ENCODE results near the gene LDLRAD4.
A peak's percentile ranks its signal among the peaks of the same experiment; 100 is the strongest.

Gene LDLRAD4

DNA sequence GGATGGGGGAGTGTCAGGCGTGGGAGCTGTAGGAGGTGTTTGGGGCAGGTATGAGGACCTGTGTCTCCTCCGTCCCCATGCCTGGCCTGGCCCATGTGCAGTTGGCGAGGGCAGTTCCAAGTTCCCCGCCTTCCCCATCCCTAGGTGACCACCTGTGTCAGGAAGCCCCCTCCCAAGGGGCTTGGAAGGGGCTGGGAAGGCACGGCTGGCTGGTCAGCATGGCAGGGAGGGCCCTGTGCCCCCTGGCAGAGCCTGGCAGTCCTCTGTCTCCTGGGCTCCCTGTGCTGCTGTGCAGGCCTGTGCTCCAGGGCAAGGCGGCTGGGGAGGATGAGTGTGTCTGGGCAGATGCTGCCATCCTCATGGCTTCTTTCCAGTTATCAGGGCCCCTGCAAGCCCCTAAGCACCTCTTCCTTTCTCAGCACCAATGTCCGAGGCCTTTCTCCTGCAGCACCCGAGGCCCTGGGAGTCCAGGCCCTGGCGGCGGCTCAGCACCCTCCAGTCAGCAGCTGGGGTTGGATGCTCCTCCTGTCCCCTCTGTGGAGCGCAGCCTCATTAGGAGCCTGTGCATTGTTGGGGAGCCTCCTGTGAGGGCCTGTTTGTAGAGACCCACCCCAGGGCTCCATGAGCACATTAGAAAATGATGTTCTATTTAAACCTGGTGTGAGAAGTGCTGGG lies 406.1 kb downstream of the LDLRAD4 start:
- DNase-seq, result peak in 1 of 51 donors; percentile 50

DNA sequence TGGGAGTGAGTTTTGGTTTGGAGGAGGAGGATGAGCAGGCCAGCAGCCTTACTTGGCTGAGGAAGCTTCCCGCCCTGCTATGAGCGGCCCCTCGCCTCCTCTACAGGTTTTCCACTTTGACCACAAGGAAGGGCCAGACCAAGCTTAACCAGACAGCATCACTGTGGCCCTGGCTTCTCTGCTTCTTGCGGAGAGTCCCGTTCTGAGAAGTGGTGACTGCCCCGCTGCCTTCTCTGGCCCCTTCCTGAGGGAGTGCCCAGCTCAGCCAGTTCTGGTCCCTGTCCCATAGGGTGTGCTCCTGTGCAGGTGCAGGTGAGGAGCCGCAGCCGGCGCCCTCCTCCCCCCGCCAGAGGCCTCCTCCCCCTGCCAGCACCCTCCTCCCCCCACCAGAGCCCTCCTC lies 406.8 kb downstream of the LDLRAD4 start:
- no peak for DNase-seq

DNA sequence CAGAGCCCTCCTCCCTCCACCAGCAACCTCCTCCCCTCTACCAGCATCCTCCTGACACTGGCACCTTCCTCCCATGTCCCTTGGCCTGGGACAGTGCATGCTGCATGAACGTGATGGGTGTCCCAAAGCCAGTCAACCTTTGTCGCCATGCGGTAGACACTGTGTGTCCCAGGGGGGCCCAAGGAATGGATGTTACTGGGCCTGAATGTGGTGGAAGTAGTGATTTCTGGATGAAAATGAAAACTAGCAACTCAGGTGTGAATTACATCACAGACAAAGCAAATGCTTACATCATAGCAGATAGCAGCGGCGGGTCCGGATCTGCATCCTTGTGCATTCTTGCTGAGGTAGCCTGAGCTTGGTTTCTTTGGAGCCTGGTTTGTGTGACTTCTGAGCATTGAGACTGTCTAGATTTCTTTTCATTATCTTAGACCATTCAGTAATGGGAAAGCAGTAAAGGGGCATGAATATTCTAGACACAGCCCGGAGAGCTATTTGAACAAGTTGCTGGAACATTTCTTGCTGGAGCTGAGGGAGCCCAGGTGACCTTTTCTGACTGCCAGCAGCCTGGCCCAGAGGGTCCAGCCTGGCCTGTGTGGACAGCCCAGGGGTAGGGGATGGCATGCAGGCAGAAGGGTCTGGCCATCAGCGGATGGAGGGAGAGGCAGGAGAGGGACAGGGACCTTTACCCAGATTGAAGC lies 407.4 kb downstream of the LDLRAD4 start:
- DNase-seq, result peak in 2 of 51 donors; percentile 27 to 38

DNA sequence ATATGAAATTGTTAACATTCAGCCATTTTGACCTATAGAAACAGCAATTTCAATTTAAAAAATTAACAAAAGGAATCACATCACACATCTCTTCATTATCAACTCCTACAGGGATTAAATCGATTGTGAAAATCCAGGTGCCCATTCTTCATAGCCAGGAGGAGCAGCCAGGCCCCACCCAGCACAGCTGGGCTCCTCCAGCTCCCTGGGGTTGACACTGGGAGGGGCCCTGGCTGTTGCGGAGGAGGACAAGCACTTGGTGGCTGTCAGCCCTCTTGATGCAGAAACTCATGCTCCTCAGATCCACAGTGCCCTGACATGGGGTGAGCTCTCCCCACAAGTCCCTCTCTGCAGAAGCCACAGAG lies 408.0 kb downstream of the LDLRAD4 start:
- peak in 1 of 51 donors; percentile 35 for DNase-seq

DNA sequence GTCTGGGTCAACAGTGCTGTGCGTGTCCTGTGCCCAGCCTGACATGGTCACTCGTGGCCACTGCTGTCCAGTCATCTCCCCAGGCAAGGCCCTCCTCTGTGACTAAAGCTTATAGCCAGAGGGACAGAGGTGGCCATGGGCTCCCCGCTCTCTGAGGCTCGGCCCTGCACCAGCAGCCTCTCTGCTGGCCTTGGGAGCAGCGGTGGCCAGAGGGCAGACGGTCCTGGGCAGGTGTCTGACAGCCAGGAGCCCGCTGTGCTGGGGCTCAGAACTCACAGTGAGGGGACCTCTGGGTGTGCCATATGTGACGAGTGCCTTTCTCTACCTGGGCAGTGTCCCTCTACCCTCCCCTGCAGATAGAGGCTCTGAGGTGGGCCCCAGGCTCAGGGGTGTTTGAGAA lies 409.1 kb downstream of the LDLRAD4 start:
- DNase-seq, result no peak

DNA sequence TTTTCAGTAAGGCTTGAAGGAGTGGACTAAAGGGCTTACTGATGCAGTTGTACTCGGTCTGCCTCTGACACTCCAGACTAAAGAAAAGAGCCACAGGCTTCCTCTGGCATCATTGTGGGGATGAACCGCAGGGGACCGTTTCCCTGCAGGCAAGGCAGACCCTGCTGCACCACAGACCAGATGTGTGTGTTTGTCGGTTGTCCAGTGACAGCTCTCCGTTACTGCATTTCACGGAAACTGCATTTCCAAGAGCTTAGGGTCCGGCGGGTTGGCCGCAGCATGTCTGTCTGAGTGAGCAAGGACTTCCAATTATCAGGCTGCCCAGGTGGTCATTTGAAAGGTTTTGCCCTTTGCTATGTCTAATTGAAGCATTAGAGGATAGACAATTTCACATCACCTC lies 409.7 kb downstream of the LDLRAD4 start:
- DNase-seq, result no peak

DNA sequence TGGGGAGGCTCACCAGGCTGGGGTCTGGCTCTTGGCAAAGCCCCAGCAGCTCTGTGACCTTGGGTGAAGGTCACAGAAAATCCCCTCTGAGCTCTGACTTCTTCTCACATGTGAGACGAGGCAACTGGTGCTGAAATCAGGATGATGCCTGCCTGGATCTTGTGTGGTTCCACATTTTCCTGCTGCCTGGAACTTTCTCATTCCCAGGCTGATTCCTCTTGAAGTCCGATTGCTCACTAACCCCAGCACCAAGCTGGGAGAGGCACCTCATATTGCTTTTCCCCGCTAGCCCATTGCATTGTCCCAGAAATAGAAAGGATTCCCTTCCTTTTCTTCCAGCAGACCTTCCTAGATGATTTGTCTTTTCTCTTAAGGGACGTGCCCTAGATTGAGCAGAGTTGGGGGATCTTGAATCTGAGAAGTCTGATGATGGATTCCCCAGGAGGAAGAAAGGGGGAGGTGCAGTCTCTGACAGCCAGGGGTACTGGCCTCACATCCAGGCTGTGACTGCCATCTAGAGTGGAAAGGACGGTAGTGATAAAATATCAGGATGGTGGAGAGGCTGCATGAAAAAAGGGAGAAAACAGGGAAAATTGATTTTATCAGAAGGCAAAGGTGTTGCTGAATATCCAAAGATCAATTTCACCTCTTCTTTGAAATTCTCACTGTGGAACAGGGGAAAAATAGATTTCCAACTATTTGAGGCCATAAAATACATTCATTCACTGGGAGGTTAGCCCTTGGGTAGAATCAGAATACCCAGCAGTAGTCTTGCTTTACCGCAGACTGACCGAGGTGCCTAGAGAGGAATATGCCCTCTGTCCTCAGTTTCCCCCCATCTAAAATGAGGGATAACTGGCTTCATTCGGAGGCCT lies 411.5 kb downstream of the LDLRAD4 start:
- peak in 32 of 51 donors; percentile 17 to 91 (median 58) for DNase-seq

DNA sequence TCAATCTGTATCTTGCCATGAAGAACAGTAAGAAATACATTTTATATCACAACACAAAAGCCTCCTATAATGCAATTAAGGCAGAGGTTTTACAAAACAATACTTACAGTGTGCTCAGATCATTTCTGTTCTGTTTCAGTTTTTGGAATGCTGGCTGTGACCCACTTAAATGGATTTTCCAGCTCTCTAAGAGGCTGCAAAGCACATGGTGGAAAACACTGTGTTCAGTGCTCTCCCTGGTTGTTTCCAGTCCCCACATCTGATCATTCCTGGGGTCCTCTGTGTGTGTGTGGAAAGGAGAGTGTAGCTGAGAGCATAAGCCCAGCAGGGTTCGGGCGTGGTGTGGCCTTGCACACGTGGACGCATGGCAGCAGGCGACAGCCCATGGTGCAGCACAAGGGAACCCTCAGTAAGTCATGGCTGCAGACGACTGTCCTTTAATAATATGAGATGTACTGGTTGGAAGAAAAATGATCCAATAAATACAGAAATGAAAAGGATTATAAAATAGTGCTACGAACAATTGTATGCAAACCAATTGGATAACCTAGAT lies 412.2 kb downstream of the LDLRAD4 start:
- no peak for DNase-seq

DNA sequence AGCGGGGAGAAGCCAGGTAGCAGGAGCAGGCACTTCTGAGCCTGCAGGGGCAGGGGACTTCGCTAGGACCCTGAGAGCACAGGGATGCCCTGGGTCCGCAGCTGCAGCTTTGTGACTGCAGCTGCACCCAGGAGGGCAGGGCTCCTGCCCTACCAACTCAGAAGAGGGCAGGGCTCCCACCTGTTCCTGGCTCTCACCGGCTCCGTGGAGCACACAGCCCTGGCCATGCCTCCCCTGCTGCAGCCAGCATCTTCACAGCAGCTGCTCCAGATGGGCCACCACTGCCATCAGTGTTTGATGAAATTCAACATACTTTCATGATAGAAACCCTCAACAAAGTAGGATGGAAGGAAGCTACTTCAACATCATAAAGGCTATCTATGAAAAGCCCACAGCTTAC lies 415.1 kb downstream of the LDLRAD4 start:
- no peak for DNase-seq

DNA sequence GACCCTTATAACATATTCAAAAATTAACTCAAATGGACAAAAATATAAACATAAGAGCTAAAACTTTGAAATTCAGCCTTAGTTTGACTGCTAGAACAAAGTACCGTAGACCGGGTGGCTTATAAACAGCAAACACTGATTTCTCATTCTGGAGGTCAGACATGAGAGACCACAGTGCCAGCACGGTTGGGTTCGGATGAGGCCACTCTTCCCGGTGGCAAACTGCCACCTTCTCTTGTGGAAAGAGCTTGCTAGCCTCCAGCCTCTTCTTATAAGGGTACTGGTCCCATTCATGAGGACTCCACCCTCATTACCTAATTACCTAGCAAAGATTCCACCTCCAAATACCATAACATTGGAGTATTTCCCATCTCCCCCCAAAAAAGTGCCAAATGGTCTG lies 416.5 kb downstream of the LDLRAD4 start:
- DNase-seq, result peak in 22 of 51 donors; percentile 12 to 70 (median 57)

DNA sequence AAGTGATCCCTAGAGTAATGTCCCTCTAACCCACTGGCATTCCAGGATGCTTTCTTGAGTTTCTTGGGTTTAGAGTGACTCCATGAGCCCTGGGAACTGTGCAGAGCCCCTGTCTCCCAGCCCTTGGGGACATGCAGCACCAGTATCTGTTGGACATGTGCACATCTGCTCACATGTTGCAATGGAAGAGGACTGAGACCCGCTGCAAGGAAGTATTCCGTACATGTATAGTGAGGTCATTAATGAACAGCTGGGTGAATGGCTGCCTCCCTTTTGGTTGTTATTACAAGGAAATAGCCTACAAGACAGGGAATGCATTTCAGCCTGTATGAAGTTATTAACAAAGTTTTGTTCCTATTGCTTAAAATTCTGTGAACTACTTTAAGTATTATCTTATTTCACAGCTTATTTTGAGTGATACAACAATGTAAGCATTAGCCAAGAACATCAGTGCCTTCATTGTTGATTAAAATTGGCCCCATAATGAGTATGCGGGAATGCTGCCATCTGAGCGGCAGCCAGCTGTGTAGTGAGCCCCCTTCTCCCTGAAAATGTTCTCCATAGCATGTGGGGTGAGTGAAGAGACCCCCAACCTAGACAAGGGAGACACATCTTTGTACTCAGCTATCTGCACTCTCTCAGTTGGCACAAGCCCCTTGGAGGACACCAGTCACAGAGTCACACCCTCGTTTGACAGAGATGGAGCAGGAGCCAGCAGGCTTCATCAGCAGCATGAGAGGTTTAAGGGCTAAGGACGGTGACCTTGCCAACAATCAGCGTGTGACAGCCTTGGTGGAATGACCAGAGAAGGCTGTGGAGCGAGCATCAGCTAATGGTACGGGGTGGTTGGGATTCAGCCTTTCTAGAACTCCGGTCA lies 420.4 kb downstream of the LDLRAD4 start:
- peak in 1 of 51 donors; percentile 37 for DNase-seq

DNA sequence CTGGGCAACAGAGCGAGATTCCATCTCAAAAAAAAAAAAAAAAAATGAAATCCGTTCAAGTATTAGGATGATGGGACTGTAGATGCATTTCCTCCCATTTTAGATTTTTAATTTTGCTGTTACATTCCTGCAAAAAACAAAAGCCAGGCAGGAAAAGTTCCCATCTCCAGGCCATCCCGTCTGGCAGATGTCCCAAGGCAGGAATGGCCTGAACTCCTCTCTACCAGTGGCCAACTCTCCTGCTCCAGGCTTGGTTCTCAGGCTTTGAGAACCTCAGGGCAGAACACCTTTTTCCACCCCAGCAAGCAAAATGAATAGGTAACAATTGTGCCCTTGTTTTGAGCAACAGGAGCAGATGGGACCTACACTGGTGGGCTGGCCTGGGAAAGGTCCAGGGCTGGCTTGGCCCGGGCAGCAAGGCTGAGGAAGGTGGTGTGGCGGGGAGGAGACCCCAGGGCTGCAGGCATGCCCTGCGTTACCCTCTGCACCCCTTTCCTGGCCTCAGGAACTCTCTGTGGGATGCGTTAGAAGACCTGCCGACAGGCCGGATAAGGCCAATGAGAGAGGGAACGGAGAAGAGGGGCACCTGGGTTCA lies 421.8 kb downstream of the LDLRAD4 start:
- DNase-seq, result no peak

DNA sequence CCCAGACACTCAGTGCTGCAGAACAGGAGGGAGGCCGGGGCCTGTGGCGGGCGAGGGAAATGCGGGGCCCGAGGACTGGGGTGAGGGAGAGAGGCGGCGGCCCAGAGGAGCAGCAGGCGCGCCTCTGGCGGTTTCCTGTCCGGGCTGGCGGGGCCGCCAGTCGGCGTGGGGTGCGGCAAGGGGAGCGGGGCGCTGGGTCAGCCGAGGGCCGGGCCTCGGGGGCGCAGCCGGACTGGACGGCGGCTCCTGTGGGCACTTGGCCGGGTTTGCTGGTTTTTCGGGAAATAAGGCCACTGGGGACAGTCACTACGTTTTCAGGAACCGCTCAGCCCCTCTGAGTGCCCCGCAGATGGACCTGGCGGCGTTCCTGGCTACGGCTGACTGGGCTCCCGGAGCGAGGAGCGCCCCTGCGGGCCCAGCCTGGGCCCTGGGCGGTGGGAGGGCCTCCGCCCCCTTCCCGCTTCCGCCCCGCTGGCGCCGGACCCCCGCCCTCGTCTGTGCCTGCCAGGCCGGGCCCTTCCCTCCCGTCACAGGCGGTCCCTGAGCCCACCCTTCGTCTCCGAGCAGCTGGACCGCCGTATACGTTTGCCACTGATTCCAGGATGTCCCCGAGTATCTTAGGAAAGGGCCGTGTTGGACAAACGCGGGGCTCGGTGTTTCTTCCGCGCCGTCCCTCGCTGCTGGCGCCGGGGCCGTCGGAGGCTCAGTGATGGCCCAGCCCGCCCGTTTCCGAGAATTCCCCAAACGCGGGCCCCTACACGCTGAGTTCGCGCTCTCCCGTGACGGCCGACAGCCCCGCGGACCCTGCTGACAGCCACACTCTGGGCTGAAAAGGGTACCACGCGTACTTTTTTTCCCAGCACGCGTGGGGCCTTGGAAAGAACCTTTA lies 423.2 kb downstream of the LDLRAD4 start:
- DNase-seq, result no peak

DNA sequence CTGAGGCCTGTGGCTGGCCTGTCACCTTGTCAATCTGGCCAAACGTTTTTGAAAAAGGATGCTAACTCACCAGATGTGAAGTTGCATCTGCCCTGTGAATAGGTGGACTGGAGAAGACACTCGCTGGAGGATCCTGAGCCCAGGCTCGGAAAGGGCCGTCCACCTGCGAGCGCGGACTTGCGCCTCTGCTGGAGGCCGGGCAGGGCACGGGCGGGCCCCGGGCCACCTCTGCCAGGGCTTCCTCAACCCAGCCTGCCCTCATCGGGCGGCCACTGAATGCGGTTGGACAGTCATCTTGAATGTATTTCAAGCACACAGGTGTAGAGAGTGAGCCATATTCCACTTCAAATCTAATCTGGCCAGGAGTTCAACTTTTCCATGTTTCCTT lies 423.9 kb downstream of the LDLRAD4 start:
- DNase-seq, result no peak

DNA sequence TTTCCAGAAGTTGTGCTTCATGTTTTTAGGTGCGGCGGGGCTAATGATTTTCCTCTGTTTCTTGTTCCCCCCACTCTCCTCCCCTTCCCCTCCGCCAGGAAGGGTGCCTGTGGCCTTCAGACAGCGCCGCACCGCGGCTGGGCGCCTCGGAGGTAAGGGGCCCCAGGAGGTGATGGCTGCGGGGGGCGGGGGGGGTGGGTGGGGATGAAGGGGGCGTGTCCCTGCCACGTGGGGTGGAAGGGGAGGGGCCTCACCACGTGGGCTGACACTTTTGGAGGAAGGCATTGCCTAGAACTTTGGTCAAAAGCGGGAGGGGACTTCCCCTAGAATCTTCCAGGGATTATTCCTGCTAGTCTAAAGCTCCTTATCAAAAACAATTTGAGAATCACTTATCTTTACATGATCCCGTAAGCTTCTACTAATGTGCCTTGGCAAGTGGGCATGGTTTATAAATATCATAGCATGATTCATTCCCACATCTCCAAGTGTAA lies 424.7 kb downstream of the LDLRAD4 start:
- DNase-seq, result no peak

DNA sequence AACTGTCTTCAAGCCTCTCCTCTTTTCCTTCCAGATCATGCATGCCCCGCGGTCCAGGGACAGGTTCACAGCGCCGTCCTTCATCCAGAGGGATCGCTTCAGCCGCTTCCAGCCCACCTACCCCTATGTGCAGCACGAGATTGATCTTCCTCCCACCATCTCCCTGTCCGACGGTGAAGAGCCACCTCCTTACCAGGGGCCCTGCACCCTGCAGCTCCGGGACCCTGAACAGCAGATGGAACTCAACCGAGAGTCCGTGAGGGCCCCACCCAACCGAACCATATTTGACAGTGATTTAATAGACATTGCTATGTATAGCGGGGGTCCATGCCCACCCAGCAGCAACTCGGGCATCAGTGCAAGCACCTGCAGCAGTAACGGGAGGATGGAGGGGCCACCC lies 426.5 kb downstream of the LDLRAD4 start:
- no peak for DNase-seq

DNA sequence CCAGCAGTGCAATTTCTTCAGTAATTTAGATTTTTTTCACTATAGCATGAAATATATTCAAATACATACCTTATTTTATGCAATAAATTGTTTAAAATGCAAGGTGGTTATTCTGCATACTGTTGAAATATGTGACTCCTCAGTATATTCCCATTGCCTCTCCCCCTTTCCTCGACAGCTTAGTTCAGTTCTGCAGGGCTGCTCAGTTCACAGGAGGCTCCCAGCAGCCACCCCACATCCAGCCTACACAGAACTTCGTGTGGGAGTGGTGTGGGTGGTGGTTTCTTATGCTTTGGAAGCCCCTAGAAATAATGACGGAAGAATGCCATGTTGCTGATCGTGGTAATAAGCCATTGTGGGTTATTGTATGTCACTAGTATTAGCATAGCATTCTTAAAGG lies 428.1 kb downstream of the LDLRAD4 start:
- DNase-seq, result no peak

DNA sequence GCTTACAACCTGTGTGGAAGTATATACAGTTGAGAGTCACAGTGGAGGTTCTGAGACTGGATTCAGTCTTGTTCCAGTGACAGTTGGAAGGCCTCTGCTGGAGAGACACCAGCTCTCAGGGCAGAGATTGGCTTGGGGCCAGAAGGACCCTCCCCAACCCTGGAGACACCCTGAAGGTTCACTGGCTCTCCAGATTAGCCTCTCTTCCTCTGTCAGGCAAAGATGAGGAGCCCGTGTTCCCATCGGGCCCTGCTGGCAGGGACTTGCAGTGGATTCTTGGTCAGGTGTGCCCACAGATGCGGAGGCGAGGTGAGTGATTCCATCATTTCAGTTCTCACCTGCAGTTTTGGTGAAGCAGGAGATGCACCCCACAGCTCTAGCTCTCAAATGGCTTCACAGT lies 429.2 kb downstream of the LDLRAD4 start:
- DNase-seq, result no peak

Measured in hypothalamus (tissue), 51 donors.